HL-60 (cell line): ENCODE results near the gene EXOC1L.

ENCODE experiments used
- DNase-seq, 2 experiments: peaks; one replicate each; pipeline ENCODE4 v3.0.0-alpha.2; 2010 to 2020; ENCODE audit warnings: low read depth in 1 of 2, low spot score in 1 of 2
- H3K27ac ChIP-seq: fragments of 250-450 bp; sonication (Bioruptor Pico); replicated peaks from 2 replicates; pipeline ENCODE4 v1.5.1; 2020; ENCODE audit warnings: mild to moderate bottlenecking, moderate library complexity
- H3K27me3 ChIP-seq: fragments of 250-450 bp; sonication (Bioruptor Pico); 2 replicates; pipeline ENCODE4 v1.5.1; 2021; ENCODE audit warnings: mild to moderate bottlenecking, moderate library complexity; ENCODE audit not compliant: insufficient read depth, poor library complexity, severe bottlenecking
- H3K4me3 ChIP-seq: replicated peaks from 2 replicates; pipeline ENCODE4 v1.5.1; 2011; ENCODE audit warnings: mild to moderate bottlenecking, control low read depth, low read length; ENCODE audit not compliant: insufficient read depth
- GABPA ChIP-seq: IDR thresholded peaks from 2 replicates; pipeline ENCODE4 v1.6.1; 2012; ENCODE audit warnings: low read depth
- POLR2AphosphoS5 ChIP-seq: IDR thresholded peaks from 2 replicates; pipeline ENCODE4 v1.6.1; 2012; ENCODE audit warnings: low read depth
- SPI1 ChIP-seq: IDR thresholded peaks from 2 replicates; pipeline ENCODE4 v1.6.1; 2012; ENCODE audit warnings: low read depth, mild to moderate bottlenecking, borderline replicate concordance
- TF ChIP-seq, protein P1 (sequence below): IDR thresholded peaks from 2 replicates; pipeline ENCODE4 v1.6.1; 2012; ENCODE audit warnings: low read depth; ENCODE audit not compliant: insufficient replicate concordance
- TF ChIP-seq, protein P2 (sequence below): IDR thresholded peaks from one replicate; pipeline ENCODE4 v1.5.1; 2011; ENCODE audit warnings: low read length, control low read depth, inconsistent platforms; ENCODE audit not compliant: insufficient read depth

Gene EXOC1L

DNA sequence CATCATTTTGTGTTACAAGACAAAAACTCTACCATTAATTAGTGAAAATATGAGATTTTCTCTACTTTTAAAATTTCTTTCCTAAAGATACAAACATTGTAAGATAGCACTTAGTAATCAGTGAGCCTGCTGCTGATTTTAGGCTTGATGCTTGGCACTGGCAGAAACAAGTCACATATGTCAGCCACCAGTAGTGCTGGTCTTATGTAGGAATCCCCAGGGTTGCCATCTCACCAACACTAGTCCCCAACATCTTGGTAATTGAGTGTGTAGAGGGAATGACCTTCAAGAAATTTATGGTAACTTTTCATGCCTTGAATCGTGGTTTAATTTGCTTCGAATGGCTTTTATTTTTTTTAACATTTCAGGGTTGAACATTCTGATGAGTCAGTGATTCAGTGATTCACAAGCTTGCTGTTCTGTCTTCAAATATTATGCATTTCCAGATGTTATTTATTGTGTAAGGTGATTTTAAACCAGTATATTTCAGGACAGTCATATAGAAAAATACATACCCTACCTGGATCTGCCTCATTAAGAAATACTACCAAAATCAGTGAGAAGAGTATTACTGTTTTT lies 45.7 kb downstream of the EXOC1L start:
- no peak for DNase-seq
- no peaks in the 10 kb centered on the region for H3K27me3 ChIP-seq
- TF ChIP-seq, protein P1, sequence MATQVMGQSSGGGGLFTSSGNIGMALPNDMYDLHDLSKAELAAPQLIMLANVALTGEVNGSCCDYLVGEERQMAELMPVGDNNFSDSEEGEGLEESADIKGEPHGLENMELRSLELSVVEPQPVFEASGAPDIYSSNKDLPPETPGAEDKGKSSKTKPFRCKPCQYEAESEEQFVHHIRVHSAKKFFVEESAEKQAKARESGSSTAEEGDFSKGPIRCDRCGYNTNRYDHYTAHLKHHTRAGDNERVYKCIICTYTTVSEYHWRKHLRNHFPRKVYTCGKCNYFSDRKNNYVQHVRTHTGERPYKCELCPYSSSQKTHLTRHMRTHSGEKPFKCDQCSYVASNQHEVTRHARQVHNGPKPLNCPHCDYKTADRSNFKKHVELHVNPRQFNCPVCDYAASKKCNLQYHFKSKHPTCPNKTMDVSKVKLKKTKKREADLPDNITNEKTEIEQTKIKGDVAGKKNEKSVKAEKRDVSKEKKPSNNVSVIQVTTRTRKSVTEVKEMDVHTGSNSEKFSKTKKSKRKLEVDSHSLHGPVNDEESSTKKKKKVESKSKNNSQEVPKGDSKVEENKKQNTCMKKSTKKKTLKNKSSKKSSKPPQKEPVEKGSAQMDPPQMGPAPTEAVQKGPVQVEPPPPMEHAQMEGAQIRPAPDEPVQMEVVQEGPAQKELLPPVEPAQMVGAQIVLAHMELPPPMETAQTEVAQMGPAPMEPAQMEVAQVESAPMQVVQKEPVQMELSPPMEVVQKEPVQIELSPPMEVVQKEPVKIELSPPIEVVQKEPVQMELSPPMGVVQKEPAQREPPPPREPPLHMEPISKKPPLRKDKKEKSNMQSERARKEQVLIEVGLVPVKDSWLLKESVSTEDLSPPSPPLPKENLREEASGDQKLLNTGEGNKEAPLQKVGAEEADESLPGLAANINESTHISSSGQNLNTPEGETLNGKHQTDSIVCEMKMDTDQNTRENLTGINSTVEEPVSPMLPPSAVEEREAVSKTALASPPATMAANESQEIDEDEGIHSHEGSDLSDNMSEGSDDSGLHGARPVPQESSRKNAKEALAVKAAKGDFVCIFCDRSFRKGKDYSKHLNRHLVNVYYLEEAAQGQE = no peak
- no peak overlapping the region for H3K4me3 ChIP-seq
- H3K27ac ChIP-seq = no peak overlapping the region

DNA sequence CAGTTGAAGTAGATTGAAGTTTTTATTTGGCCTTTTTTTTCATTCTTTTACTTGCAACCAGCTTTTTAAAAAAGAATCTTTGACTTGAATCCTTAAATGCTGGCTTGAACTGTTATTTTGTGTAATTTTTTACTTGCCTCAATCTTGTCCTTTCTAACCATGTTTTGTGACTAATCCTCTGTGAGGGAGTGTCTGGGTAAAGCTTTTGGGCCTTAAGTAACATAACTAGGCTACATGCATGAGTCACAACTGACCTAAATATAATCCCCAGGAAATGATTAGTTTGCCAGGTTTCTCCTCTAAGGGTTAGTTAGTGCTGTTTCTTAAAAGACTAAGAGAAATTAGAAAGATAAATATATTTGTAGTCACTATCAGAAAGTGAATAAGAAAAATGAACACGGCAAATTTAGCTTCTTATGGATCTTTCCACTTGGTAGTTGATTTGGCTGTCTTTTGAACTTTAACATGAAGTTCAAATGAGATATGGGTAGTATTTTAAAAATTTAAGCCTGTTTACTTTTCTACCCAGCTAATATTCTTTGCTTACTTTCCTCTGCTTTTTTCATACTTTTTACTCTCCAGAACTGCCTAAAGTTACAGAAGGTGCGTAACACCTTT lies 46.8 kb downstream of the EXOC1L start:
- no peak overlapping the region for H3K4me3 ChIP-seq
- peak in 1 of 2 experiments; percentile 70 for DNase-seq
- no peak overlapping the region for H3K27ac ChIP-seq
- no peaks in the 10 kb centered on the region for H3K27me3 ChIP-seq
- TF ChIP-seq, protein P2, sequence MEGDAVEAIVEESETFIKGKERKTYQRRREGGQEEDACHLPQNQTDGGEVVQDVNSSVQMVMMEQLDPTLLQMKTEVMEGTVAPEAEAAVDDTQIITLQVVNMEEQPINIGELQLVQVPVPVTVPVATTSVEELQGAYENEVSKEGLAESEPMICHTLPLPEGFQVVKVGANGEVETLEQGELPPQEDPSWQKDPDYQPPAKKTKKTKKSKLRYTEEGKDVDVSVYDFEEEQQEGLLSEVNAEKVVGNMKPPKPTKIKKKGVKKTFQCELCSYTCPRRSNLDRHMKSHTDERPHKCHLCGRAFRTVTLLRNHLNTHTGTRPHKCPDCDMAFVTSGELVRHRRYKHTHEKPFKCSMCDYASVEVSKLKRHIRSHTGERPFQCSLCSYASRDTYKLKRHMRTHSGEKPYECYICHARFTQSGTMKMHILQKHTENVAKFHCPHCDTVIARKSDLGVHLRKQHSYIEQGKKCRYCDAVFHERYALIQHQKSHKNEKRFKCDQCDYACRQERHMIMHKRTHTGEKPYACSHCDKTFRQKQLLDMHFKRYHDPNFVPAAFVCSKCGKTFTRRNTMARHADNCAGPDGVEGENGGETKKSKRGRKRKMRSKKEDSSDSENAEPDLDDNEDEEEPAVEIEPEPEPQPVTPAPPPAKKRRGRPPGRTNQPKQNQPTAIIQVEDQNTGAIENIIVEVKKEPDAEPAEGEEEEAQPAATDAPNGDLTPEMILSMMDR = no peak
- TF ChIP-seq, protein P1 = no peak
- no peak for TF ChIP-seq GABPA

DNA sequence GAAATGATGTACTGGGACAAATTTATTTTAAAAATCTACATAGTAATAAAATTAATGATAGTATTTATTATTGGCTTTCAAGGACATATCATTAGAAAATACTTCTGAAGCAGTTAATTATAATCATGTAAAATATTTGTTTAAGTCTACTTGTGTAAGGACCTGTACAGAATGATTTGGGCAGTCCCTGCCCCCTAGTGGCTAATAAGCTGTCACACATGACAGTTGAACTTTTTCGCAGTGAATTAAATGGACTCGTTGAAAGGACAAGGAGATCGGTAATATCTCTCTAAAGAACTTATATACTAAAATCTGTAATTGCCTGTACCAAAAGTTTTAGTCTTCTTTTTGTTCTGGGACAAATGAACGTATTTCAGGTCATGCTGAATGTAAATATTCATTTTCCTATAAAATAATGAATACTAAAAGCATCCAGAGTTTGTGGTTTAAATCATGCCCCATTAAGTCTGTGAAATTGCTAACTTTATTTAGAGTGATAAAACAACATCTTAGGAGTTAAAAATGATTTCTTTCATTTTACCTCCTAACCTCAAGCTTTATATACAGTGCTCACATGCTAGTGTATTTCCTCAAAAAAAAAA lies 47.5 kb downstream of the EXOC1L start:
- TF ChIP-seq, protein P2 = peak; percentile 64
- no peak for TF ChIP-seq GABPA
- Histone ChIP-seq H3K27me3 (no peaks in the 10 kb centered on the region), H3K27ac (no peak overlapping the region), H3K4me3 (no peak overlapping the region)
- DNase-seq = peak; percentile 32 to 53

DNA sequence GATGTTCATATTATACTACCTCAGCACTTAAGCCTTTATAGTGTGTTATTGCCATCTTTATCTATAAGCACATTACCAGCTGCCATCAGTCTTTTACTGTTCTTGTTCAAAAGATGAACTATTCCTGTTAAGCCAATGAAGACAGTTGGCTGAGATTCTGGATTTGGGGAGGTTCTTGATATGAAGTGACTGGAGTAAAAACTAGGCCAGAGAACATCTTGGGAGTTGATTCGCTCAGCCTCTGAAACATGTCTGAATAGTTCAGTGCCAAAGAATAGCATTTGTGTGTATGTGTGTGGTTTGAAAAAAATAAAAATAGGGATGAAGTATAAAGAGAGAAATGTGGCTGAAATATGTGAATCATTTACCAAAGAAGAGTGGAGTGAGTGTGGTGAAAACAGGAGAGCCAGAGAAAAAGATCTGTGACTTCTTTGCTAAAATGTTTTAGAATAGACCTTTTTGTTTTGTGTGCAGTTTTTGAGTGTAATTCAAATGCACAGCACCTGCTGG lies 49.0 kb downstream of the EXOC1L start:
- Histone ChIP-seq H3K27me3 (no peaks in the 10 kb centered on the region), H3K27ac (no peak overlapping the region), H3K4me3 (no peak overlapping the region)
- TF ChIP-seq SPI1 (no peak), GABPA (no peak), POLR2AphosphoS5 (no peak)
- TF ChIP-seq, protein P1 = no peak
- TF ChIP-seq, protein P2 = no peak
- DNase-seq = no peak
